ENCODE data around the gene FANCF. TPM values are rescaled to one million over a fixed set of nuclear protein-coding genes. Genes with fewer than 3 reads are reported as not detected.

Gene FANCF
- total RNA-seq, 4 donors from 2014 or later: 2.2 to 10.9 (median 7.0) TPM

GRCh38 chr11:22627421-22627820, 1.8 kb upstream of the FANCF start:
- H3K9me3 ChIP-seq: no peaks in the 10 kb centered on the region
- no peaks in the 10 kb centered on the region for H3K27me3 ChIP-seq
- intact Hi-C loops (cut with DNase I; ENCODE audit: low total_unique reads) (no loop called here), in situ Hi-C loops (cut with MboI; ENCODE audit: low pct_ligation_motif_present in 1 of 4, low pct_unique_long_range_greater_than_20kb in 1 of 4, low sequenced_read_pairs in 3 of 4) (no loop called here)
- H3K36me3 ChIP-seq: no peaks in the 10 kb centered on the region
- WGBS, 2 donors (ENCODE audit: low coverage in 1 of 2): 93 to 96% methylated on average over 6 of the region's 6 CpGs
- no peak overlapping the region for H3K4me3 ChIP-seq
- H3K4me1 ChIP-seq: peaks cover 10 to 29% (median 21%) of the 10 kb centered on the region in 4 donors
- H3K27ac ChIP-seq: no peak overlapping the region
- no peak for DNase-seq
- TF ChIP-seq CTCF (IDR thresholded peaks at IDR 0.05) (no peak), POLR2A (IDR thresholded peaks at IDR 0.05) (no peak), EP300 (IDR thresholded peaks at IDR 0.05; ENCODE audit: low read depth) (no peak), POLR2AphosphoS5 (IDR thresholded peaks at IDR 0.05) (no peak)

- H3K4me1 ChIP-seq: peaks cover 10 to 29% (median 21%) of the 10 kb centered on the region in 4 donors
- H3K27me3 ChIP-seq: no peaks in the 10 kb centered on the region
- in situ Hi-C loops (cut with MboI; ENCODE audit: low pct_ligation_motif_present in 1 of 4, low pct_unique_long_range_greater_than_20kb in 1 of 4, low sequenced_read_pairs in 3 of 4): no loop called here
- intact Hi-C loops (cut with DNase I; ENCODE audit: low total_unique reads): no loop called here
- H3K9me3 ChIP-seq: no peaks in the 10 kb centered on the region
- H3K4me3 ChIP-seq: no peak overlapping the region
- TF ChIP-seq POLR2AphosphoS5 (IDR thresholded peaks at IDR 0.05) (no peak), POLR2A (IDR thresholded peaks at IDR 0.05) (no peak), EP300 (IDR thresholded peaks at IDR 0.05; ENCODE audit: low read depth) (no peak), CTCF (IDR thresholded peaks at IDR 0.05) (no peak)
- H3K27ac ChIP-seq: peak overlapping the region; percentile 92 to 98 (median 96)
- no peaks in the 10 kb centered on the region for H3K36me3 ChIP-seq
- 93 to 97% methylated on average over 14 of the region's 14 CpGs for WGBS, 2 donors (ENCODE audit: low coverage in 1 of 2)
- DNase-seq: no peak
These were observed 1.1 kb upstream of the FANCF start for GRCh38 chr11:22626573-22627239.

GRCh38 chr11:22624742-22625447, 728 bp downstream of the FANCF start:
- in situ Hi-C loops (cut with MboI; ENCODE audit: low pct_ligation_motif_present in 1 of 4, low pct_unique_long_range_greater_than_20kb in 1 of 4, low sequenced_read_pairs in 3 of 4): no loop called here
- WGBS, 2 donors (ENCODE audit: low coverage in 1 of 2): 6% methylated on average over 14 of the region's 31 CpGs; no CpG with 5 or more reads in 1 of the 2 donors
- peaks cover 10 to 29% (median 21%) of the 10 kb centered on the region in 4 donors for H3K4me1 ChIP-seq
- H3K9me3 ChIP-seq: no peaks in the 10 kb centered on the region
- no peaks in the 10 kb centered on the region for H3K27me3 ChIP-seq
- H3K27ac ChIP-seq: peak overlapping the region; percentile 92 to 98 (median 96)
- intact Hi-C loops (cut with DNase I; ENCODE audit: low total_unique reads): no loop called here
- peak; percentile 54 for TF ChIP-seq POLR2A (IDR thresholded peaks at IDR 0.05)
- no peak for TF ChIP-seq POLR2AphosphoS5 (IDR thresholded peaks at IDR 0.05)
- peak; percentile 19 to 47 (median 41) for TF ChIP-seq CTCF (IDR thresholded peaks at IDR 0.05)
- TF ChIP-seq EP300 (IDR thresholded peaks at IDR 0.05; ENCODE audit: low read depth): no peak
- H3K4me3 ChIP-seq: peak overlapping the region; percentile 73 to 93 (median 88)
- peak; percentile 76 for DNase-seq
- H3K36me3 ChIP-seq: no peaks in the 10 kb centered on the region

- TF ChIP-seq POLR2A (IDR thresholded peaks at IDR 0.05): no peak
- TF ChIP-seq POLR2AphosphoS5 (IDR thresholded peaks at IDR 0.05): no peak
- no peak for TF ChIP-seq CTCF (IDR thresholded peaks at IDR 0.05)
- TF ChIP-seq EP300 (IDR thresholded peaks at IDR 0.05; ENCODE audit: low read depth): no peak
- in situ Hi-C loops (cut with MboI; ENCODE audit: low pct_ligation_motif_present in 1 of 4, low pct_unique_long_range_greater_than_20kb in 1 of 4, low sequenced_read_pairs in 3 of 4) (no loop called here), intact Hi-C loops (cut with DNase I; ENCODE audit: low total_unique reads) (no loop called here)
- no peaks in the 10 kb centered on the region for H3K27me3 ChIP-seq
- no peak overlapping the region for H3K27ac ChIP-seq
- peaks cover 0 to 4% (median 1%) of the 10 kb centered on the region in 4 donors for H3K4me1 ChIP-seq
- DNase-seq: no peak
- no peak overlapping the region for H3K4me3 ChIP-seq
- no peaks in the 10 kb centered on the region for H3K9me3 ChIP-seq
- 92 to 100% methylated on average over 1 to 5 of the region's 5 CpGs for WGBS, 2 donors (ENCODE audit: low coverage in 1 of 2)
- no peaks in the 10 kb centered on the region for H3K36me3 ChIP-seq
These were observed 7.8 kb downstream of the FANCF start for GRCh38 chr11:22617868-22618267.
